HCT116 (cell line): ENCODE measurements around the gene ACYP1. TPM values are rescaled to one million over a fixed set of nuclear protein-coding genes. Genes with fewer than 3 reads are reported as not detected.

Experiments used
- ATAC-seq: fragments of 200-7000 bp; cut with Tn5 transposase; 2 replicates; pipeline ENCODE4 v1.9.1; 2020; ENCODE audit warnings: mild to moderate bottlenecking, moderate library complexity
- BruUV-seq: library from RNA; stranded (reverse); fragments of 400-500 nt; replicated peaks from 2 replicates; lab custom pipeline; 2021; lab: Mats Ljungman, UMichigan
- CTCF ChIA-PET: fragments of 300-600 bp; sonication (Branson Sonifier 250); formaldehyde crosslinking; loops from one replicate; lab custom pipeline; 2021; ENCODE audit warnings: antibody characterized with exemption; lab: Charles Lee
- POLR2A ChIA-PET: fragments of 300-600, 350-600 bp; sonication (Branson Sonifier 250); formaldehyde crosslinking; loops from one replicate; lab custom pipeline; 2021; ENCODE audit warnings: antibody characterized with exemption; lab: Charles Lee
- RAD21 ChIA-PET, 2 experiments: fragments of 300-600 bp; sonication (Branson Sonifier 250); formaldehyde crosslinking; loops; one replicate each; lab custom pipeline; 2023; ENCODE audit warnings: low total read pairs in 2 of 2; ENCODE audit not compliant: uncharacterized antibody in 2 of 2, unreplicated experiment in 2 of 2, low non-redundant PET in 1 of 2; lab: Charles Lee
- DNase-seq: peaks from one replicate; pipeline ENCODE4 v3.0.0-alpha.2; 2010; ENCODE audit warnings: low read depth, low spot score
- H2AFZ ChIP-seq: fragments of 200-600 bp; shearing (Covaris generic), sonication (generic); 2 replicates; pipeline ENCODE4 v1.6.1; 2017; ENCODE audit warnings: low read depth, mixed run types, mixed read lengths, antibody characterized with exemption, low read length; ENCODE audit not compliant: poor library complexity, severe bottlenecking
- H3K27ac ChIP-seq: 2 replicates; pipeline ENCODE4 v1.5.1; 2012; ENCODE audit warnings: low read depth, low read length
- H3K27me3 ChIP-seq: fragments of 200-600 bp; sonication (generic); 2 replicates; pipeline ENCODE4 v1.6.1; 2016; ENCODE audit warnings: mixed run types, low read length, mixed read lengths; ENCODE audit not compliant: insufficient read depth
- H3K36me3 ChIP-seq, 2 experiments: fragments of 200-500 bp in 1 of 2; fragments of 200-600 bp in 1 of 2; sonication (Bioruptor generic) in 1 of 2; sonication (generic) in 1 of 2; 2 replicates each; pipeline versions ENCODE4 v1.5.1 to v1.6.1; 2014 to 2016; ENCODE audit warnings: low read length in 2 of 2, inconsistent platforms in 1 of 2, mixed read lengths in 1 of 2, mixed run types in 1 of 2; ENCODE audit not compliant: insufficient read depth in 2 of 2, control insufficient read depth in 1 of 2
- H3K4me1 ChIP-seq, 2 experiments: fragments of 200-600 bp in 1 of 2; sonication (generic) in 1 of 2; 2 replicates each; pipeline versions ENCODE4 v1.5.1 to v1.6.1; 2012 to 2017; ENCODE audit warnings: low read length in 2 of 2, inconsistent platforms in 1 of 2, mild to moderate bottlenecking in 1 of 2, mixed read lengths in 1 of 2, mixed run types in 1 of 2, moderate library complexity in 1 of 2; ENCODE audit not compliant: insufficient read depth in 2 of 2, control insufficient read depth in 1 of 2
- H3K4me2 ChIP-seq: fragments of 200-600 bp; sonication (generic); 2 replicates; pipeline ENCODE4 v1.6.1; 2017; ENCODE audit warnings: mixed run types, low read length, mixed read lengths
- H3K4me3 ChIP-seq, 2 experiments: fragments of 200-600 bp in 1 of 2; sonication (generic) in 1 of 2; replicated peaks in 1 of 2; 2 replicates each; pipeline ENCODE4 v1.5.1; 2011 to 2016; ENCODE audit warnings: low read length in 2 of 2, control low read depth in 1 of 2, low read depth in 1 of 2, mild to moderate bottlenecking in 1 of 2, mixed read lengths in 1 of 2, mixed run types in 1 of 2
- H3K79me2 ChIP-seq: fragments of 200-600 bp; sonication (generic); 2 replicates; pipeline ENCODE4 v1.6.1; 2017; ENCODE audit warnings: mild to moderate bottlenecking, mixed run types, low read length, moderate library complexity, mixed read lengths; ENCODE audit not compliant: insufficient read depth
- H3K9ac ChIP-seq: fragments of 200-600 bp; sonication (generic); 2 replicates; pipeline ENCODE4 v1.6.1; 2016; ENCODE audit warnings: low read length, mixed read lengths
- H3K9me2 ChIP-seq: fragments of 200-600 bp; sonication (generic), shearing (Covaris generic); 2 replicates; pipeline ENCODE4 v1.6.1; 2017; ENCODE audit warnings: mixed run types, mild to moderate bottlenecking, moderate library complexity; ENCODE audit not compliant: insufficient read depth
- H3K9me3 ChIP-seq, 2 experiments: fragments of 200-500 bp in 1 of 2; fragments of 200-600 bp in 1 of 2; sonication (Bioruptor generic) in 1 of 2; sonication (generic) in 1 of 2; 2 replicates each; pipeline ENCODE4 v1.6.1; 2014 to 2017; ENCODE audit warnings: low read length in 2 of 2, mixed read lengths in 2 of 2, inconsistent platforms in 1 of 2, low read depth in 1 of 2, mild to moderate bottlenecking in 1 of 2, mixed run types in 1 of 2, moderate library complexity in 1 of 2; ENCODE audit not compliant: control insufficient read depth in 1 of 2, insufficient read depth in 1 of 2
- H4K20me1 ChIP-seq: fragments of 200-600 bp; sonication (generic), shearing (Covaris generic); 2 replicates; pipeline ENCODE4 v1.6.1; 2017; ENCODE audit warnings: mixed run types, mild to moderate bottlenecking, moderate library complexity; ENCODE audit not compliant: insufficient read depth
- ATF3 ChIP-seq: IDR thresholded peaks from 2 replicates; pipeline ENCODE4 v1.6.1; 2012
- CBX3 ChIP-seq: IDR thresholded peaks from 2 replicates; pipeline ENCODE4 v1.6.1; 2012; ENCODE audit warnings: low read depth
- CEBPB ChIP-seq: IDR thresholded peaks from 2 replicates; pipeline ENCODE4 v1.6.1; 2012; ENCODE audit warnings: low read depth
- CTCF ChIP-seq, 3 experiments: fragments of 200-600 bp in 1 of 3; sonication (generic) in 1 of 3; IDR thresholded peaks in 2 of 3; conservative IDR thresholded peaks in 1 of 3; 2 replicates each; pipeline ENCODE4 v1.5.1; 2012 to 2017; ENCODE audit warnings: low read depth in 2 of 3, low read length in 2 of 3, antibody characterized with exemption in 1 of 3, borderline replicate concordance in 1 of 3, control low read depth in 1 of 3, mild to moderate bottlenecking in 1 of 3, mixed read lengths in 1 of 3, mixed run types in 1 of 3, moderate library complexity in 1 of 3; ENCODE audit not compliant: insufficient read depth in 1 of 3
- EGR1 ChIP-seq: IDR thresholded peaks from 2 replicates; pipeline ENCODE4 v1.6.1; 2012; ENCODE audit warnings: low read depth
- ELF1 ChIP-seq: IDR thresholded peaks from 2 replicates; pipeline ENCODE4 v1.6.1; 2012; ENCODE audit warnings: low read depth, borderline replicate concordance
- EZH2 ChIP-seq: fragments of 200-600 bp; sonication (generic); IDR thresholded peaks from 2 replicates; pipeline ENCODE4 v1.6.1; 2017; ENCODE audit warnings: antibody characterized with exemption, mixed run types
- EZH2phosphoT487 ChIP-seq: fragments of 200-600 bp; IDR thresholded peaks from 2 replicates; pipeline ENCODE4 v1.6.1; 2018; ENCODE audit warnings: antibody characterized with exemption, borderline replicate concordance
- FOSL1 ChIP-seq: IDR thresholded peaks from 2 replicates; pipeline ENCODE4 v1.6.1; 2012; ENCODE audit warnings: low read depth
- MAX ChIP-seq: IDR thresholded peaks from 2 replicates; pipeline ENCODE4 v1.6.1; 2012
- POLR2AphosphoS5 ChIP-seq: IDR thresholded peaks from 2 replicates; pipeline ENCODE4 v1.6.1; 2011; ENCODE audit warnings: mild to moderate bottlenecking, low read depth, low read length, moderate library complexity
- RAD21 ChIP-seq: IDR thresholded peaks from 2 replicates; pipeline ENCODE4 v1.6.1; 2012; ENCODE audit warnings: low read depth, mild to moderate bottlenecking
- REST ChIP-seq: IDR thresholded peaks from 2 replicates; pipeline ENCODE4 v1.6.1; 2012; ENCODE audit warnings: low read depth
- SIN3A ChIP-seq: IDR thresholded peaks from 2 replicates; pipeline ENCODE4 v1.6.1; 2012; ENCODE audit warnings: low read depth
- SP1 ChIP-seq: IDR thresholded peaks from 2 replicates; pipeline ENCODE4 v1.6.1; 2012; ENCODE audit warnings: low read depth
- SRF ChIP-seq: IDR thresholded peaks from 2 replicates; pipeline ENCODE4 v1.6.1; 2012; ENCODE audit warnings: low read depth
- YY1 ChIP-seq: IDR thresholded peaks from 2 replicates; pipeline ENCODE4 v1.6.1; 2011; ENCODE audit warnings: low read length, low read depth, moderate library complexity, mild to moderate bottlenecking; ENCODE audit not compliant: insufficient replicate concordance; ENCODE audit errors: extremely low read depth
- ZBTB33 ChIP-seq: IDR thresholded peaks from 2 replicates; pipeline ENCODE4 v1.6.1; 2011; ENCODE audit warnings: mild to moderate bottlenecking, low read length, moderate library complexity; ENCODE audit not compliant: insufficient replicate concordance; ENCODE audit errors: extremely low read depth
- ZFX ChIP-seq: fragments of 450-650 bp; IDR thresholded peaks from 2 replicates; pipeline ENCODE4 v1.6.1; 2017
- ZNF274 ChIP-seq: fragments of 200-500 bp; sonication (Bioruptor generic); IDR thresholded peaks from 2 replicates; pipeline ENCODE4 v1.6.1; 2014; ENCODE audit warnings: mild to moderate bottlenecking, low read depth, low read length, inconsistent platforms
- intact Hi-C: fragments of 100-400 bp; cut with micrococcal nuclease; formaldehyde crosslinking; loops from 2 replicates; pipeline ENCODE4 v1.10.0; 2022
- total RNA-seq: library from RNA; stranded (reverse); gene quantifications from one replicate; pipeline ENCODE4 v1.2.1, GENCODE V29; 2021; ENCODE audit not compliant: unreplicated experiment

The ACYP1 gene
- total RNA-seq, 1 experiment from 2014 or later: 30.7 TPM

- no TSS peak for BruUV-seq
- H3K79me2 ChIP-seq: no peaks in the 10 kb centered on the region
- ChIA-PET POLR2A (no interaction called here), RAD21 (no interaction called here), CTCF (no interaction called here)
- H3K27me3 ChIP-seq: no peaks in the 10 kb centered on the region
- no peak for TF ChIP-seq ATF3
- no peak for TF ChIP-seq CBX3
- TF ChIP-seq MAX: no peak
- no peak for TF ChIP-seq REST
- no peak for TF ChIP-seq ZBTB33
- no peak for TF ChIP-seq EGR1
- TF ChIP-seq ZFX: no peak
- TF ChIP-seq SIN3A: no peak
- TF ChIP-seq POLR2AphosphoS5: no peak
- TF ChIP-seq SRF: no peak
- no peak for TF ChIP-seq YY1
- TF ChIP-seq EZH2phosphoT487: no peak
- TF ChIP-seq SP1: no peak
- no peak for TF ChIP-seq EZH2
- TF ChIP-seq ELF1: no peak
- TF ChIP-seq RAD21: no peak
- no peak for TF ChIP-seq CEBPB
- TF ChIP-seq CTCF (IDR thresholded peaks at IDR 0.05 in 2 of 3, conservative IDR thresholded peaks at IDR 0.05 in 1 of 3; ENCODE audit: borderline replicate concordance in 1 of 3, insufficient read depth in 1 of 3, low read depth in 2 of 3, low read length in 2 of 3): no peak
- TF ChIP-seq ZNF274: no peak
- no peak for TF ChIP-seq FOSL1
- H3K4me1 ChIP-seq: no peaks in the 10 kb centered on the region
- no peak overlapping the region for H3K9ac ChIP-seq
- no peaks in the 10 kb centered on the region for H3K9me2 ChIP-seq
- no peaks in the 10 kb centered on the region for H3K9me3 ChIP-seq
- H3K4me3 ChIP-seq: no peak overlapping the region
- H4K20me1 ChIP-seq: no peaks in the 10 kb centered on the region
- intact Hi-C loops: no loop called here
- H2AFZ ChIP-seq: no peak overlapping the region
- H3K4me2 ChIP-seq: no peak overlapping the region
- DNase-seq (no peak), ATAC-seq (no peak)
- no peak overlapping the region for H3K27ac ChIP-seq
- H3K36me3 ChIP-seq: peaks cover 31 to 50% of the 10 kb centered on the region in 2 experiments
These were observed 34.9 kb upstream of the ACYP1 start for GRCh38 chr14:75098682-75099081.
